Neutrophil (primary cell): Measurements from ENCODE around the gene WDR26.

Source experiments
- H3K27ac ChIP-seq: fragments of 200-600 bp; sonication (generic); 2 replicates; pipeline ENCODE4 v1.5.1; 2016; ENCODE audit warnings: mild to moderate bottlenecking, moderate library complexity
- H3K27me3 ChIP-seq: fragments of 200-600 bp; sonication (generic); 2 replicates; pipeline ENCODE4 v1.6.0; 2016; ENCODE audit warnings: mild to moderate bottlenecking
- H3K36me3 ChIP-seq: fragments of 200-600 bp; sonication (generic); 2 replicates; pipeline ENCODE4 v1.5.1; 2017
- H3K4me1 ChIP-seq, 2 experiments: fragments of 200-600 bp in 1 of 2; sonication (generic) in 1 of 2; 1 replicate in 1 of 2; 2 replicates in 1 of 2; pipeline versions ENCODE4 v1.5.1 to v1.6.1; 2013 to 2016; ENCODE audit warnings: low read depth in 1 of 2, low read length in 1 of 2, mild to moderate bottlenecking in 1 of 2, moderate library complexity in 1 of 2; ENCODE audit not compliant: control insufficient read depth in 1 of 2, insufficient read depth in 1 of 2
- H3K4me3 ChIP-seq, 2 experiments: fragments of 200-600 bp in 1 of 2; sonication (generic) in 1 of 2; 1 replicate in 1 of 2; 2 replicates in 1 of 2; pipeline ENCODE4 v1.5.1; 2013 to 2016; ENCODE audit warnings: low read depth in 1 of 2, low read length in 1 of 2, mild to moderate bottlenecking in 1 of 2, moderate library complexity in 1 of 2
- H3K9me3 ChIP-seq: fragments of 200-600 bp; sonication (generic); 2 replicates; pipeline ENCODE4 v1.5.1; 2016
- TF ChIP-seq, protein P1 (sequence below): fragments of 200-600 bp; sonication (generic); IDR thresholded peaks from 2 replicates; pipeline ENCODE4 v1.5.1; 2016; ENCODE audit warnings: antibody characterized with exemption

Gene WDR26

DNA sequence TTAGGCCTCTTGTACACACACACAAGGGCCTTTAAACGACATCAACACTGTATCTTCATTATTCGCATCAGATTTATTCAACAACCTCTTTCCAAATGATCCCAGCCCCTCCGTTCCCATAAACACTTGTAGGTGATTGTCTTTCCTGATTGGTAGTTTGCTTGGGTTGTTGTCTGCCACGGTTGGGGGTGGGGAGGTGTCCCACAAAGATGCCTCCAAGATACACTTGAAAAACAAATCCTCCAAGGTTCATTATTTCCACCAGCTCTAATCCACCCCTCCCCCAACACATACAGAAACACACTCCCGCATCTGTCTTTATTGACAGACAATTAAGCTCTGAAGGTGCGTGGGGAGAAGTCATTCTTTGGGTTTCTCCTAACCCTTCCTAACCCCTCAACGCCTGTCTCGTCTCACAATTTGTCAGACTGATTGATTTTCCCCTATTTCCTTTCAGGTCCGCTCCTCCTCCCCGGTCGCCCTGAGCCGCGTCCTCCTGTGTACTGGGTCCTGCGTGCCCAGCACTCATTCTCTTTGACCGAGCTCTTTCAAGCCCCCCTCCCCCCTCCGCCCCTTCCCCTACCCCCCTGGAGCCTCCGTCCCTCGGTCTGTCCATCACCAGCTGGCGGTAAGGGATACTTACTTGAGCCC, 1.4 kb downstream of the WDR26 start:
- Histone ChIP-seq H3K4me3 (peak overlapping the region; percentile 90 to 93), H3K4me1 (peaks cover 45 to 59% of the 10 kb centered on the region in 2 experiments)
- TF ChIP-seq, protein P1, sequence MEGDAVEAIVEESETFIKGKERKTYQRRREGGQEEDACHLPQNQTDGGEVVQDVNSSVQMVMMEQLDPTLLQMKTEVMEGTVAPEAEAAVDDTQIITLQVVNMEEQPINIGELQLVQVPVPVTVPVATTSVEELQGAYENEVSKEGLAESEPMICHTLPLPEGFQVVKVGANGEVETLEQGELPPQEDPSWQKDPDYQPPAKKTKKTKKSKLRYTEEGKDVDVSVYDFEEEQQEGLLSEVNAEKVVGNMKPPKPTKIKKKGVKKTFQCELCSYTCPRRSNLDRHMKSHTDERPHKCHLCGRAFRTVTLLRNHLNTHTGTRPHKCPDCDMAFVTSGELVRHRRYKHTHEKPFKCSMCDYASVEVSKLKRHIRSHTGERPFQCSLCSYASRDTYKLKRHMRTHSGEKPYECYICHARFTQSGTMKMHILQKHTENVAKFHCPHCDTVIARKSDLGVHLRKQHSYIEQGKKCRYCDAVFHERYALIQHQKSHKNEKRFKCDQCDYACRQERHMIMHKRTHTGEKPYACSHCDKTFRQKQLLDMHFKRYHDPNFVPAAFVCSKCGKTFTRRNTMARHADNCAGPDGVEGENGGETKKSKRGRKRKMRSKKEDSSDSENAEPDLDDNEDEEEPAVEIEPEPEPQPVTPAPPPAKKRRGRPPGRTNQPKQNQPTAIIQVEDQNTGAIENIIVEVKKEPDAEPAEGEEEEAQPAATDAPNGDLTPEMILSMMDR, result no peak

DNA sequence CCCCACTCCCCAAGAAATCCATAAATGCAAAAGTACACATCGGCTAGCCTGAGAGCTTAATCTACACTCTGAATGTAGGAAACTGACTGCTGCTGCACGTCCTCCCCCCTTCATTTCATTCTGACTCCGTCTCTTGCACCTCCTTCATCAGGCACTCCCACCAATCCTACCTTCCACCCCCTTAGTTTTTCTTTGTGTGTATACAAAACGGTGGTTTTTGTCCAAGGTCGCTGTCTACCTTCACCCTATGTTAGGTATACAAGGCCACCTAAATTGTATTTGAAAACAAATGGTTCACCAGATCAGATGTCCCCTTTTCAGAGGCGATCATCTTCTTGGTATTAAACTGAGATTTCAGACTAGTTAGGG, 1.9 kb downstream of the WDR26 start:
- Histone ChIP-seq H3K4me1 (peaks cover 49 to 59% of the 10 kb centered on the region in 2 experiments), H3K27ac (peak overlapping the region; percentile 98), H3K27me3 (no peaks in the 10 kb centered on the region), H3K4me3 (peak overlapping the region; percentile 90 to 93), H3K36me3 (peaks cover 16% of the 10 kb centered on the region), H3K9me3 (no peaks in the 10 kb centered on the region)
- TF ChIP-seq, protein P1, result no peak

More for the DNA sequence above, 1.4 kb downstream of the WDR26 start:
- Histone ChIP-seq H3K27me3 (no peaks in the 10 kb centered on the region), H3K36me3 (peaks cover 16% of the 10 kb centered on the region), H3K27ac (peak overlapping the region; percentile 98), H3K9me3 (no peaks in the 10 kb centered on the region)

- peak overlapping the region; percentile 98 for H3K27ac ChIP-seq
- peaks cover 16% of the 10 kb centered on the region for H3K36me3 ChIP-seq
- TF ChIP-seq, protein P1, result no peak
- peaks cover 49 to 59% of the 10 kb centered on the region in 2 experiments for H3K4me1 ChIP-seq
- no peaks in the 10 kb centered on the region for H3K9me3 ChIP-seq
- H3K27me3 ChIP-seq, result no peaks in the 10 kb centered on the region
- peak overlapping the region; percentile 90 to 93 for H3K4me3 ChIP-seq
Measured at GRCh38 chr1:224432146-224432545, 2.5 kb downstream of the WDR26 start.

DNA sequence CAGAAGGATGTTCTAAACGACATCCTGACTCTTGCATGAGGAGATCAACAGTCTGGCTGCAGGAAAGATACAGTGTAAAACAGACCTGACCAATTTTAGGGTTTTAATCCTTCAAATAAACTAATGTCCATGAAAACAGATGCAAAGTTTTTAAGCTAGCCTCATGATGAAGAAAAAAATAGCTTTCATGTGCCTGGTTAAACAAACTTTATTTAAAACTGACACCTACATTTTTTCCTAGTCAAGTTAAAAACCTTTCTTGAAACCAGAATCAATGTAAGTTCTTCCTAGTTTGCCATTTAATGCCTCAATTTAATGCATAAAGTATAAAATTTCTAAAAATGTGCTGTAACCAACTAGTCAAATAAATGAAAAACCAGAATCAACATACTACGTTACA, 2.9 kb downstream of the WDR26 start:
- H3K4me1 ChIP-seq, result peaks cover 49 to 59% of the 10 kb centered on the region in 2 experiments
- peak overlapping the region; percentile 98 for H3K27ac ChIP-seq
- no peaks in the 10 kb centered on the region for H3K27me3 ChIP-seq
- H3K36me3 ChIP-seq, result peaks cover 16% of the 10 kb centered on the region
- H3K4me3 ChIP-seq, result peak overlapping the region; percentile 90 to 93
- TF ChIP-seq, protein P1, result no peak
- H3K9me3 ChIP-seq, result no peaks in the 10 kb centered on the region

DNA sequence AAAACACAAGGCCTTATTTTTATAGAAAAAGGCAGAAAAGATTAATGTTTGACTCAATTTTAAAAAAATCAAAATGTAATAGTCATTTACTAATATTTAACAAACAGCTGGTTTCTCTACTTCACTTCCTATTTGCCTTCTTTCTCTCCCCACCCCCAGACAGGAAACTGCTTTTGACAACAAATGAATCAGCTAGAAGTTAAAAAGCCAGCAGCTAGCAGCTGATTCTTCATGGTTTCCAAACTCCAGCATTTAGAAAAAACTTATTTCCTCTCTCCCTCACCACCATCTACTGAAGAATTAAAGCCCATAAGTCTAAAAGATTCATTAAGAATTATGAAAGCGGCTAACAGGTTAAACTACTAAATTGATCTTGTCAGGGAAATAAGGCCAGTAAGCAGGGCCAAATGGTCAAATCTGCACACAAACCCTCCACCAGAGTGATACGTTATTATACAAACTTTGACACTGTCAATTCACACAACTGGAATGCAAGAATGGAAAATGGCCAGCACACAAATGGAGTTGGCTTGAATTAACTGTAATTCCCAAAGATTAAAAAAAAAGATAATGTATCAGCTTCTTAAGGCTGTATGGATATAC, 4.0 kb downstream of the WDR26 start:
- TF ChIP-seq, protein P1, result no peak
- Histone ChIP-seq H3K9me3 (no peaks in the 10 kb centered on the region), H3K4me1 (peaks cover 48 to 56% of the 10 kb centered on the region in 2 experiments), H3K4me3 (peak overlapping the region; percentile 90 to 93), H3K36me3 (peaks cover 23% of the 10 kb centered on the region), H3K27me3 (no peaks in the 10 kb centered on the region), H3K27ac (peak overlapping the region; percentile 98)
